Measurements from ENCODE around the gene DPCD. TPM values are rescaled to one million over a fixed set of nuclear protein-coding genes. Genes with fewer than 3 reads are reported as not detected.
"Not testable (repeated sequence)": the region's sequence is repeated elsewhere in the genome, so short reads cannot be mapped to it uniquely, and the experiment has no call there.

Gene DPCD
- total RNA-seq, 1 donor from 2014 or later, result 1.3 TPM

DNA sequence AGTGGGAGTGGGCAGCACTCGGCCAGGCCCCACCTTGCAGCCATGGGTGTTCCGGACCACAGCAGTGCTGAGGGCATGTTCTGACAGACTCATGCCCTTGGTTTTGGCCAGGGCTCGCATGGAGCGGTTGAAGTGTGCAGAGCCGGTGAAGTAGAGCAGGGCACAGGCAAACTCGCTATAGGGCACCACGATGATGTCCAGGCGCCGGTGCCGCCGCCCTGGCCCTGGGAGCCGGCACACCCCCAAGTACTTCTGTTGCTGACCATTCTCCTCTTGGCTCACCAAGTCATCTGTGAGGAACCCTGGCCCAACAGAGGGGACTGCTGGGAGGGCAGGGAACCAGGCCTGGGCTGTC lies 8.6 kb upstream of the DPCD start:
- Histone ChIP-seq H3K36me3 (peaks cover 29 to 81% of the 10 kb centered on the region in 2 donors), H3K27me3 (no peaks in the 10 kb centered on the region), H3K27ac (no peak overlapping the region), H3K9me3 (no peaks in the 10 kb centered on the region), H3K4me1 (no peaks in the 10 kb centered on the region), H3K4me3 (no peak overlapping the region)
- DNase-seq (ENCODE audit: low spot score in 2 of 2), result no peak
- intact Hi-C loops (cut with DNase I), result no loop called here
- TF ChIP-seq CTCF (IDR thresholded peaks at IDR 0.05), result no peak

GRCh38 chr10:101580486-101581399 lies 7.4 kb upstream of the DPCD start:
- no peak for DNase-seq (ENCODE audit: low spot score in 2 of 2)
- Histone ChIP-seq H3K36me3 (peaks cover 29 to 89% of the 10 kb centered on the region in 2 donors), H3K27ac (no peak overlapping the region), H3K4me3 (no peak overlapping the region), H3K4me1 (no peaks in the 10 kb centered on the region), H3K9me3 (no peaks in the 10 kb centered on the region), H3K27me3 (no peaks in the 10 kb centered on the region)
- intact Hi-C loops (cut with DNase I), result no loop called here
- TF ChIP-seq CTCF (IDR thresholded peaks at IDR 0.05), result no peak

GRCh38 chr10:101585841-101586240 lies 2.3 kb upstream of the DPCD start:
- peaks cover 6 to 47% of the 10 kb centered on the region in 2 donors for H3K36me3 ChIP-seq
- no peaks in the 10 kb centered on the region for H3K9me3 ChIP-seq
- no peaks in the 10 kb centered on the region for H3K27me3 ChIP-seq
- no peak overlapping the region for H3K4me3 ChIP-seq
- peaks cover 7 to 16% of the 10 kb centered on the region in 2 donors for H3K4me1 ChIP-seq
- H3K27ac ChIP-seq, result no peak overlapping the region
- no peak for DNase-seq (ENCODE audit: low spot score in 2 of 2)
- intact Hi-C loops (cut with DNase I), result loop anchor here (5.0 kb wide), 2 partner anchors 234 to 674 kb away; partner anchors contain the start of genes BTRC and SLF2
- TF ChIP-seq CTCF (IDR thresholded peaks at IDR 0.05), result no peak

- H3K9me3 ChIP-seq, result no peaks in the 10 kb centered on the region
- DNase-seq (ENCODE audit: low spot score in 2 of 2), result no peak
- no peaks in the 10 kb centered on the region for H3K27me3 ChIP-seq
- intact Hi-C loops (cut with DNase I), result loop anchor here (5.0 kb wide), 2 partner anchors 237 to 677 kb away; partner anchors contain the start of genes BTRC and SLF2
- TF ChIP-seq CTCF (IDR thresholded peaks at IDR 0.05), result no peak
- peaks cover 0 to 17% of the 10 kb centered on the region in 2 donors for H3K36me3 ChIP-seq
- H3K27ac ChIP-seq, result no peak overlapping the region
- peak overlapping the region; percentile 93 to 97 for H3K4me3 ChIP-seq
- peaks cover 7 to 16% of the 10 kb centered on the region in 2 donors for H3K4me1 ChIP-seq
Observed at GRCh38 chr10:101588879-101589278, 758 bp downstream of the DPCD start.

DNA sequence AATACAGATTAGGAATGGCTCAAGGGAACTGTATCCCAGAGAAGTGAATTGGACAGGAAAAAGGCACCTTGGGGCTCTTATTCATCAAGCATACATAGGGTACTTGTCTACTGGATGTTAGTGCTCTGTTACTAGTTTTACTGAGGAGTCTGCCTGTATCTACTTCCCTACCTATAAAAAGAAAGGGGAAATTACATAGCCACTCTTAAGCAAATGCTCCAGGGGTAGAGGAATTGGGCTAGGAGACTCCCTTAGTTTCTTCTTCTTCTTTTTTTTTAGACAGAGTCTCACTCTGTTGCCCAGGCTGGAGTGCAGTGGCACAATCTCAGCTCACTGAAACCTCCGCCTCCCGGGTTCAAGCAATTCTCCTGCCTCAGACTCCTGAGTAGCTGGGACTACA lies 5.2 kb downstream of the DPCD start:
- H3K4me3 ChIP-seq; H3K9me3 ChIP-seq; H3K27me3 ChIP-seq; H3K27ac ChIP-seq; DNase-seq (ENCODE audit: low spot score in 2 of 2); H3K4me1 ChIP-seq; H3K36me3 ChIP-seq; intact Hi-C loops (cut with DNase I): not testable (repeated sequence)

GRCh38 chr10:101595591-101596433 lies 7.7 kb downstream of the DPCD start:
- no peak for DNase-seq (ENCODE audit: low spot score in 2 of 2)
- Histone ChIP-seq H3K36me3 (no peaks in the 10 kb centered on the region), H3K9me3 (no peaks in the 10 kb centered on the region), H3K27ac (no peak overlapping the region), H3K4me3 (no peak overlapping the region), H3K4me1 (no peaks in the 10 kb centered on the region), H3K27me3 (no peaks in the 10 kb centered on the region)
- intact Hi-C loops (cut with DNase I), result no loop called here
- no peak for TF ChIP-seq CTCF (IDR thresholded peaks at IDR 0.05)
